ENCODE data around the gene PPP4R3B.

- TF ChIP-seq CTCF (optimal IDR thresholded peaks at IDR 0.05 in 1 of 3, IDR thresholded peaks at IDR 0.05 in 1 of 3, conservative IDR thresholded peaks at IDR 0.05 in 1 of 3; ENCODE audit: extremely low read depth in 1 of 3, insufficient read depth in 2 of 3, low read length in 3 of 3) (no peak), EZH2 (IDR thresholded peaks at IDR 0.05; ENCODE audit: low read length) (no peak)
Measured at GRCh38 chr2:55556809-55557208, 60.6 kb downstream of the PPP4R3B start.
